Smooth muscle cell (in vitro differentiated cells): ENCODE data around the gene HEPHL1. TPM values are rescaled to one million over a fixed set of nuclear protein-coding genes. Genes with fewer than 3 reads are reported as not detected.

Experiments
- DNase-seq: peaks from one replicate; lab custom pipeline; 2025; ENCODE audit not compliant: unreplicated experiment; lab: John Stamatoyannopoulos, UW
- H2AFZ ChIP-seq: fragments of 200-600 bp; sonication (generic); 2 replicates; pipeline ENCODE4 v1.6.0; 2016; ENCODE audit warnings: antibody characterized with exemption, low read depth, mild to moderate bottlenecking
- H3F3A ChIP-seq: fragments of 200-600 bp; sonication (generic); 2 replicates; pipeline ENCODE4 v1.6.0; 2017; ENCODE audit warnings: antibody characterized with exemption, low read depth
- H3K27ac ChIP-seq: fragments of 200-600 bp; sonication (generic); 2 replicates; pipeline ENCODE4 v1.5.1; 2016; ENCODE audit warnings: low read depth, mild to moderate bottlenecking
- H3K27me3 ChIP-seq: fragments of 200-600 bp; sonication (generic); 2 replicates; pipeline ENCODE4 v1.6.1; 2016; ENCODE audit warnings: low read depth, mild to moderate bottlenecking
- H3K36me3 ChIP-seq: fragments of 200-600 bp; sonication (generic); 2 replicates; pipeline ENCODE4 v1.5.1; 2016; ENCODE audit warnings: low read depth
- H3K4me1 ChIP-seq: fragments of 200-600 bp; sonication (generic); 2 replicates; pipeline ENCODE4 v1.5.1; 2016; ENCODE audit warnings: low read depth
- H3K4me2 ChIP-seq: fragments of 200-600 bp; sonication (generic); 2 replicates; pipeline ENCODE4 v1.6.0; 2016; ENCODE audit warnings: mild to moderate bottlenecking
- H3K4me3 ChIP-seq: fragments of 200-600 bp; sonication (generic); 2 replicates; pipeline ENCODE4 v1.5.1; 2016; ENCODE audit warnings: mild to moderate bottlenecking
- H3K79me2 ChIP-seq: fragments of 200-600 bp; sonication (generic); 2 replicates; pipeline ENCODE4 v1.6.0; 2016; ENCODE audit warnings: low read depth, mild to moderate bottlenecking
- H3K9ac ChIP-seq: fragments of 200-600 bp; sonication (generic); 2 replicates; pipeline ENCODE4 v1.6.0; 2016; ENCODE audit warnings: low read depth
- H3K9me3 ChIP-seq: fragments of 200-600 bp; sonication (generic); replicated peaks from 2 replicates; pipeline ENCODE4 v1.5.1; 2016; ENCODE audit warnings: low read depth
- H4K20me1 ChIP-seq: fragments of 200-600 bp; sonication (generic); 2 replicates; pipeline ENCODE4 v1.6.0; 2016; ENCODE audit warnings: low read depth
- CTCF ChIP-seq: fragments of 200-600 bp; sonication (generic); IDR thresholded peaks from 2 replicates; pipeline ENCODE4 v1.5.1; 2017; ENCODE audit warnings: borderline replicate concordance, mild to moderate bottlenecking, antibody characterized with exemption; ENCODE audit not compliant: insufficient read depth, poor library complexity, severe bottlenecking
- WGBS: methylation state at CpG from one replicate; pipeline ENCODE4 v1.1.7; 2016; ENCODE audit warnings: low lambda C conversion rate; 5-methylcytosine and 5-hydroxymethylcytosine counted together
- polyA plus RNA-seq: library from polyadenylated mRNA; unstranded; fragments of >200 nt; fragmentation: Nextera tagmentation; extraction: Ambion mirVana; gene quantifications from 2 replicates; pipeline ENCODE4 v1.2.1, GENCODE V29; 2016
- total RNA-seq: library from RNA; depleted of rRNA; stranded (reverse); fragments of >200 nt; gene quantifications from 2 replicates; pipeline ENCODE4 v1.2.3, GENCODE V29; 2014

HEPHL1 gene
- total and polyA plus RNA-seq, 2 experiments from 2014 or later: 0.13 to 0.21 TPM

- TF ChIP-seq CTCF: no peak
Observed at GRCh38 chr11:94068764-94069163, 47.6 kb downstream of the HEPHL1 start.

GRCh38 chr11:94077552-94078293 is 56.6 kb downstream of the HEPHL1 start:
- Histone ChIP-seq H3K79me2 (no peaks in the 10 kb centered on the region), H3K4me3 (no peak overlapping the region), H3K4me2 (no peak overlapping the region), H3F3A (no peaks in the 10 kb centered on the region), H3K4me1 (no peaks in the 10 kb centered on the region), H4K20me1 (no peaks in the 10 kb centered on the region), H3K27ac (no peak overlapping the region), H3K9me3 (no peaks in the 10 kb centered on the region), H2AFZ (no peak overlapping the region), H3K36me3 (no peaks in the 10 kb centered on the region), H3K27me3 (peaks cover 8% of the 10 kb centered on the region), H3K9ac (no peak overlapping the region)
- no peak for DNase-seq
- 94% methylated on average over 2 of the region's 2 CpGs for WGBS
- TF ChIP-seq CTCF: no peak

More at GRCh38 chr11:94068764-94069163, 47.6 kb downstream of the HEPHL1 start:
- no peak for DNase-seq
- H3K36me3 ChIP-seq: no peaks in the 10 kb centered on the region
- H3F3A ChIP-seq: no peaks in the 10 kb centered on the region
- no peaks in the 10 kb centered on the region for H4K20me1 ChIP-seq
- no peaks in the 10 kb centered on the region for H3K79me2 ChIP-seq
- H3K4me1 ChIP-seq: no peaks in the 10 kb centered on the region
- 52% methylated on average over 2 of the region's 2 CpGs for WGBS
- H3K27me3 ChIP-seq: peaks cover 2% of the 10 kb centered on the region
- no peak overlapping the region for H3K27ac ChIP-seq
- no peak overlapping the region for H2AFZ ChIP-seq
- H3K9ac ChIP-seq: no peak overlapping the region
- H3K4me3 ChIP-seq: no peak overlapping the region
- no peak overlapping the region for H3K4me2 ChIP-seq
- H3K9me3 ChIP-seq: no peaks in the 10 kb centered on the region

- no peaks in the 10 kb centered on the region for H3K9me3 ChIP-seq
- no peaks in the 10 kb centered on the region for H3K79me2 ChIP-seq
- H3K4me1 ChIP-seq: no peaks in the 10 kb centered on the region
- H2AFZ ChIP-seq: no peak overlapping the region
- WGBS: 95% methylated on average over 1 of the region's 1 CpG
- no peak overlapping the region for H3K4me3 ChIP-seq
- no peak for DNase-seq
- H4K20me1 ChIP-seq: no peaks in the 10 kb centered on the region
- TF ChIP-seq CTCF: no peak
- H3K27ac ChIP-seq: no peak overlapping the region
- no peak overlapping the region for H3K9ac ChIP-seq
- H3K36me3 ChIP-seq: no peaks in the 10 kb centered on the region
- peaks cover 8% of the 10 kb centered on the region for H3K27me3 ChIP-seq
- no peak overlapping the region for H3K4me2 ChIP-seq
- no peaks in the 10 kb centered on the region for H3F3A ChIP-seq
Observed at GRCh38 chr11:94084164-94084563, 63.0 kb downstream of the HEPHL1 start.

GRCh38 chr11:94088906-94089305 is 67.8 kb downstream of the HEPHL1 start:
- H3K27me3 ChIP-seq: no peaks in the 10 kb centered on the region
- H3K4me1 ChIP-seq: no peaks in the 10 kb centered on the region
- no peaks in the 10 kb centered on the region for H3K9me3 ChIP-seq
- H4K20me1 ChIP-seq: no peaks in the 10 kb centered on the region
- no peak overlapping the region for H3K9ac ChIP-seq
- H3F3A ChIP-seq: no peaks in the 10 kb centered on the region
- WGBS: 95% methylated on average over 21 of the region's 21 CpGs
- H3K79me2 ChIP-seq: no peaks in the 10 kb centered on the region
- no peak for DNase-seq
- no peak for TF ChIP-seq CTCF
- no peak overlapping the region for H3K4me2 ChIP-seq
- no peaks in the 10 kb centered on the region for H3K36me3 ChIP-seq
- no peak overlapping the region for H3K27ac ChIP-seq
- H3K4me3 ChIP-seq: no peak overlapping the region
- H2AFZ ChIP-seq: no peak overlapping the region
